ENCODE measurements around the gene LRRK1.

The LRRK1 gene

GRCh38 chr15:101004500-101004899, 85.3 kb downstream of the LRRK1 start:
- peaks cover 6% of the 10 kb centered on the region; the same call in 1 of the 2 replicates for H3K4me1 ChIP-seq (ENCODE audit: insufficient read depth, low read length)
- peaks cover 14% of the 10 kb centered on the region for H3K27me3 ChIP-seq (ENCODE audit: insufficient read depth, low read length)
- no peaks in the 10 kb centered on the region for H3K36me3 ChIP-seq (ENCODE audit: insufficient read depth, low read depth, low read length)
- no peak overlapping the region for H3K9ac ChIP-seq (ENCODE audit: low read depth, low read length)
- H3K27ac ChIP-seq (ENCODE audit: low read length), result no peak overlapping the region
- 0 out of 2 replicates have a peak, but pooled peaks cover 4% of the 10 kb centered on the region for H3K9me3 ChIP-seq (ENCODE audit: insufficient read depth, low read depth, low read length)
- H3K4me3 ChIP-seq (ENCODE audit: low read length), result no peak overlapping the region

GRCh38 chr15:101004986-101005747, 86.0 kb downstream of the LRRK1 start:
- Histone ChIP-seq H3K27ac (ENCODE audit: low read length) (no peak overlapping the region), H3K4me1 (ENCODE audit: insufficient read depth, low read length) (peaks cover 4% of the 10 kb centered on the region; the same call in 1 of the 2 replicates), H3K36me3 (ENCODE audit: insufficient read depth, low read depth, low read length) (no peaks in the 10 kb centered on the region)

DNA sequence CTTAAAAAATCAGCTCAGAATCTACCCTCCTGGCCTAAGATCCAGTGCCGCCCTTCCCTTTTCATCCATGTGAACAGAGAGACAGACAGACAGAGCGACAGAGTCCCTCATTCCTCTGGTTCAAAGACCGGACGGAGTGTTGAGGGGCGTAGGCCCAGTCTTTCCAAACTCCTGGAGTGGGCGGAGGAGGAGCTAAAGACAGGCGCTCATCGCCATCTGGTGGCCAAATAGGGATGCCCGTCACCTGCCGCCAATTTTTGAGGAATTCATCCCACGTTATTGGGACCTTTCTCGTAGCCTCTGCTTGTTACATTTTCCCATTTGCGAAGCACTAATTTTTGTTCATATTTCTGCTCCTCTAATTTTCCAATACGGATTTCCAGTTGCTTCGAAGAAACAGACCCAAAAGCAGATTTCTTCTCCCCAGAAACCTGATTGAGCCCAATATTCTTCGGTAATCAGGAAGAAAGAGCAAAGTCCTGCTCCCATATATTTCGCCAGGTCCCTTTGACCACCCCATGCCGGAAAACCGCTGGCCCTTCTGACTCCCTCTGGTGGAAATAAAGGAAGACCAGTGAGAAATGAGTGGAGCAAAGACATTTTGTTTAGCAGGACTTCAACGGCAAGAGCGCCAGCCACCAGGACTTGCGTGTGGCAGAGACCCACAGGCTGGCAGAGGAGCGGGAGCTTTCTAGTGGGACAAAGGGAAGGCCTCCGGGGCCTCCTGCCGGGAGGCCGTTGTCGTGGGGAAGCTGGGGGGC, 88.0 kb downstream of the LRRK1 start:
- H3K27ac ChIP-seq (ENCODE audit: low read length), result no peak overlapping the region
- peaks cover 14% of the 10 kb centered on the region for H3K27me3 ChIP-seq (ENCODE audit: insufficient read depth, low read length)
- H3K9ac ChIP-seq (ENCODE audit: low read depth, low read length), result no peak overlapping the region

More at GRCh38 chr15:101004986-101005747, 86.0 kb downstream of the LRRK1 start:
- Histone ChIP-seq H3K9ac (ENCODE audit: low read depth, low read length) (no peak overlapping the region), H3K9me3 (ENCODE audit: insufficient read depth, low read depth, low read length) (0 out of 2 replicates have a peak, but pooled peaks cover 4% of the 10 kb centered on the region), H3K27me3 (ENCODE audit: insufficient read depth, low read length) (peaks cover 14% of the 10 kb centered on the region), H3K4me3 (ENCODE audit: low read length) (no peak overlapping the region)

GRCh38 chr15:101008158-101009139, 89.3 kb downstream of the LRRK1 start:
- Histone ChIP-seq H3K9ac (ENCODE audit: low read depth, low read length) (peak overlapping the region; percentile 60; the same call in 1 of the 2 replicates), H3K4me3 (ENCODE audit: low read length) (peak overlapping the region; percentile 73), H3K9me3 (ENCODE audit: insufficient read depth, low read depth, low read length) (0 out of 2 replicates have a peak, but pooled peaks cover 4% of the 10 kb centered on the region), H3K27ac (ENCODE audit: low read length) (no peak overlapping the region), H3K4me1 (ENCODE audit: insufficient read depth, low read length) (no peaks in the 10 kb centered on the region), H3K27me3 (ENCODE audit: insufficient read depth, low read length) (peaks cover 14% of the 10 kb centered on the region), H3K36me3 (ENCODE audit: insufficient read depth, low read depth, low read length) (no peaks in the 10 kb centered on the region)

More for the DNA sequence above, 88.0 kb downstream of the LRRK1 start:
- Histone ChIP-seq H3K9me3 (ENCODE audit: insufficient read depth, low read depth, low read length) (0 out of 2 replicates have a peak, but pooled peaks cover 4% of the 10 kb centered on the region), H3K36me3 (ENCODE audit: insufficient read depth, low read depth, low read length) (no peaks in the 10 kb centered on the region), H3K4me1 (ENCODE audit: insufficient read depth, low read length) (no peaks in the 10 kb centered on the region), H3K4me3 (ENCODE audit: low read length) (peak overlapping the region; percentile 48; the same call in 1 of the 2 replicates)

DNA sequence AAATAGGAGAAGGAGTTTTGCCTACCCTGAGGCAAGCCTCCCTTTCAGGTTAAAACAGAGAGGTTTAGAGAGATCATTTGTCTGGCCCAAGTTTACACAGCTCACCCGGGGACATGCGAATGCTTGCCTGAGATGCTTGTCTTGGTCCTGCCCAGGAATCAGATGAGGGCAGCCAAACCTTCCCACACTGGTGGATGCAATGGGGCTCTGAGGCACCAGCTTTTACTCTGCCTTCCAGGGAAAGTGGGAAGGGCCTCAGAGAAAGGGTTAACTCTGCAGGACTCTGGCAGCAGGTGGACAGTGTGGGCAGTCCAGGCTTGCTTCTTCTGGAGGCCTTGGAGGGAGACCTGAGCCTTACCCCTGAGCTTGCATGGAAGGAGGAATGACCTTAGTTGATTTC, 90.0 kb downstream of the LRRK1 start:
- Histone ChIP-seq H3K27ac (ENCODE audit: low read length) (no peak overlapping the region), H3K9me3 (ENCODE audit: insufficient read depth, low read depth, low read length) (0 out of 2 replicates have a peak, but pooled peaks cover 4% of the 10 kb centered on the region), H3K9ac (ENCODE audit: low read depth, low read length) (no peak overlapping the region), H3K4me1 (ENCODE audit: insufficient read depth, low read length) (no peaks in the 10 kb centered on the region), H3K36me3 (ENCODE audit: insufficient read depth, low read depth, low read length) (no peaks in the 10 kb centered on the region), H3K4me3 (ENCODE audit: low read length) (no peak overlapping the region), H3K27me3 (ENCODE audit: insufficient read depth, low read length) (peaks cover 14% of the 10 kb centered on the region)

DNA sequence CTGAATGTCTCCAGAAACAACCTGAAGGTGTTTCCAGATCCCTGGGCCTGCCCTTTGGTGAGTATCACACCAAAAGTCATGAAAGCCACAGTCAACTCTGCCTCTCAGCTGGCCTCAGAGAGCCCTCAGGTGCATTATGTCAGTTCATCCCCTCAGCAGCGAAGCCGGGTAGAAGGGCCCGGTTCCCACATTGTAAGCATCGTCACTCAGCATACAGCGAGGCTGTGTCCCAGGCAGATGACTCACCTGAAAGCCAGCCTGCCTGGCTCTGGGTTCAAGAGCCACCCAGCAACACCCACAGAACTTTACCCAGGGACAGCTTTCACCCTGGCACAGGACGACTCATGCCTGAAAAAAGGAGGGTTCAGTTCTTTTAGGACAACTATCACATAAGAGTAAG, 91.6 kb downstream of the LRRK1 start:
- Histone ChIP-seq H3K4me1 (ENCODE audit: insufficient read depth, low read length) (no peaks in the 10 kb centered on the region), H3K9me3 (ENCODE audit: insufficient read depth, low read depth, low read length) (no peaks in the 10 kb centered on the region), H3K36me3 (ENCODE audit: insufficient read depth, low read depth, low read length) (no peaks in the 10 kb centered on the region), H3K4me3 (ENCODE audit: low read length) (no peak overlapping the region), H3K27me3 (ENCODE audit: insufficient read depth, low read length) (peaks cover 14% of the 10 kb centered on the region), H3K27ac (ENCODE audit: low read length) (no peak overlapping the region), H3K9ac (ENCODE audit: low read depth, low read length) (no peak overlapping the region)

GRCh38 chr15:101012326-101013200, 93.4 kb downstream of the LRRK1 start:
- H3K27ac ChIP-seq (ENCODE audit: low read length), result no peak overlapping the region
- H3K4me1 ChIP-seq (ENCODE audit: insufficient read depth, low read length), result no peaks in the 10 kb centered on the region; the same call in 1 of the 2 replicates
- no peak overlapping the region for H3K4me3 ChIP-seq (ENCODE audit: low read length)
- H3K27me3 ChIP-seq (ENCODE audit: insufficient read depth, low read length), result peaks cover 8% of the 10 kb centered on the region
- 0 out of 2 replicates have a peak, but pooled peaks cover 1% of the 10 kb centered on the region for H3K9me3 ChIP-seq (ENCODE audit: insufficient read depth, low read depth, low read length)
- no peak overlapping the region for H3K9ac ChIP-seq (ENCODE audit: low read depth, low read length)
- H3K36me3 ChIP-seq (ENCODE audit: insufficient read depth, low read depth, low read length), result no peaks in the 10 kb centered on the region

- no peaks in the 10 kb centered on the region; the same call in 1 of the 2 replicates for H3K4me1 ChIP-seq (ENCODE audit: insufficient read depth, low read length)
- H3K9ac ChIP-seq (ENCODE audit: low read depth, low read length), result no peak overlapping the region
- H3K4me3 ChIP-seq (ENCODE audit: low read length), result no peak overlapping the region
- H3K36me3 ChIP-seq (ENCODE audit: insufficient read depth, low read depth, low read length), result no peaks in the 10 kb centered on the region
- H3K27me3 ChIP-seq (ENCODE audit: insufficient read depth, low read length), result peaks cover 2% of the 10 kb centered on the region
- H3K27ac ChIP-seq (ENCODE audit: low read length), result no peak overlapping the region
- 0 out of 2 replicates have a peak, but pooled peaks cover 5% of the 10 kb centered on the region for H3K9me3 ChIP-seq (ENCODE audit: insufficient read depth, low read depth, low read length)
Measured at GRCh38 chr15:101013201-101013550, 94.0 kb downstream of the LRRK1 start.

DNA sequence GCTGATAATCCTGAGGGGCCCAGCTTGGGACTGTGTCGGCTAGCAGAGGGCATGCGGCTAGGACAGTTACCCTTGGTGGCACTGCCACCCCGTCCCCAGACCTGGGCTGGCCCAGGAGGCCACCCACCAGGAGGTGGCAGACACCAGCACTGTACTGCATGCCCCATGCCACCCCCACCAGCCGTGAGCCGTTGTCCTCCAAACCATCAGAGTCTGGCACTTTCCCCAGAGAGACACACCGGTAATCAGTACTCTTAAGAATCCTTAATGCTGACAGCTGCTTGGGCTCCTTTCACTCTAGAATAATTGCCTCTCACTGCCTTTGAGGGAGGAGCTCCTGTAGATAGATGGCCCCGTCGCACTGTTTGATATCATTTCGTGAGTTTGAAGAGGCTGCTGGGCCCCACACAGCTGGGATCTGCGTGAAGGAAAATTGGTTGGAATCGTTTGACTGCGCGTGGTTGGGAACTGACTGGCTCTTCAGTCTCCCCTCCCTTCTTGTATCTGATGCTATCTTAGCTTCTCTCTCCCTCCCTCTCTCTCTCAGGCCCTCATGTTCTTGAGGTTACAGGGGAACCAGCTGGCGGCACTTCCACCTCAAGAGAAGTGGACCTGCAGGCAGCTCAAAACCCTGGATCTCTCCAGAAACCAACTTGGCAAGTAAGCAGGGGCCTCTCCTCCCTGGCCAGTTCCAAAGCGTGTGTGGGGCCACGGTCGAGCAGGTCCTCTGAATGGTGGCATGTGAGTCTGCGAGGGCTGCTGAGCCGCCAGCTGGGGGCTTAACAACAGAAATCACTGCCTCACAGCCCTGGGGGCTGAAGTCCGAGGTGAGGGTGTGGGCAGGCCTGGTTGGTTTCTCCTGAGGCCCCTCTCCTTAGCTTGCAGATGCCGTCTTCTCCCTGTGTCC, 94.9 kb downstream of the LRRK1 start:
- H3K9me3 ChIP-seq (ENCODE audit: insufficient read depth, low read depth, low read length), result peaks cover 5% of the 10 kb centered on the region; the same call in 1 of the 2 replicates
- H3K36me3 ChIP-seq (ENCODE audit: insufficient read depth, low read depth, low read length), result no peaks in the 10 kb centered on the region
- no peak overlapping the region for H3K4me3 ChIP-seq (ENCODE audit: low read length)
- H3K9ac ChIP-seq (ENCODE audit: low read depth, low read length), result no peak overlapping the region
- H3K4me1 ChIP-seq (ENCODE audit: insufficient read depth, low read length), result no peaks in the 10 kb centered on the region; the same call in 1 of the 2 replicates
- H3K27me3 ChIP-seq (ENCODE audit: insufficient read depth, low read length), result no peaks in the 10 kb centered on the region
- no peak overlapping the region for H3K27ac ChIP-seq (ENCODE audit: low read length)
